Neutrophil (primary cell): ENCODE results near the gene OSBPL6.

ENCODE experiments used
- H3K27ac ChIP-seq: fragments of 200-600 bp; sonication (generic); 2 replicates; pipeline ENCODE4 v1.5.1; 2016; ENCODE audit warnings: mild to moderate bottlenecking, moderate library complexity
- H3K27me3 ChIP-seq: fragments of 200-600 bp; sonication (generic); 2 replicates; pipeline ENCODE4 v1.6.0; 2016; ENCODE audit warnings: mild to moderate bottlenecking
- H3K36me3 ChIP-seq: fragments of 200-600 bp; sonication (generic); 2 replicates; pipeline ENCODE4 v1.5.1; 2017
- H3K4me1 ChIP-seq, 2 experiments: fragments of 200-600 bp in 1 of 2; sonication (generic) in 1 of 2; 1 replicate in 1 of 2; 2 replicates in 1 of 2; pipeline versions ENCODE4 v1.5.1 to v1.6.1; 2013 to 2016; ENCODE audit warnings: low read depth in 1 of 2, low read length in 1 of 2, mild to moderate bottlenecking in 1 of 2, moderate library complexity in 1 of 2; ENCODE audit not compliant: control insufficient read depth in 1 of 2, insufficient read depth in 1 of 2
- H3K4me3 ChIP-seq, 2 experiments: fragments of 200-600 bp in 1 of 2; sonication (generic) in 1 of 2; 1 replicate in 1 of 2; 2 replicates in 1 of 2; pipeline ENCODE4 v1.5.1; 2013 to 2016; ENCODE audit warnings: low read depth in 1 of 2, low read length in 1 of 2, mild to moderate bottlenecking in 1 of 2, moderate library complexity in 1 of 2
- H3K9me3 ChIP-seq: fragments of 200-600 bp; sonication (generic); 2 replicates; pipeline ENCODE4 v1.5.1; 2016
- CTCF ChIP-seq: fragments of 200-600 bp; sonication (generic); IDR thresholded peaks from 2 replicates; pipeline ENCODE4 v1.5.1; 2016; ENCODE audit warnings: antibody characterized with exemption

OSBPL6 gene

GRCh38 chr2:178199334-178199733 is 5.0 kb downstream of the OSBPL6 start:
- H3K27me3 ChIP-seq = peaks cover 54% of the 10 kb centered on the region
- no peak overlapping the region for H3K4me3 ChIP-seq
- no peaks in the 10 kb centered on the region for H3K36me3 ChIP-seq
- no peaks in the 10 kb centered on the region for H3K9me3 ChIP-seq
- peaks cover 10 to 12% of the 10 kb centered on the region in 2 experiments for H3K4me1 ChIP-seq
- no peak for TF ChIP-seq CTCF
- no peak overlapping the region for H3K27ac ChIP-seq

GRCh38 chr2:178200331-178200730 is 6.0 kb downstream of the OSBPL6 start:
- Histone ChIP-seq H3K4me3 (no peak overlapping the region), H3K27ac (no peak overlapping the region), H3K27me3 (peaks cover 47% of the 10 kb centered on the region), H3K36me3 (no peaks in the 10 kb centered on the region), H3K9me3 (no peaks in the 10 kb centered on the region), H3K4me1 (peaks cover 1 to 2% of the 10 kb centered on the region in 2 experiments)
- TF ChIP-seq CTCF = no peak

GRCh38 chr2:178202927-178203326 is 8.6 kb downstream of the OSBPL6 start:
- H3K36me3 ChIP-seq = no peaks in the 10 kb centered on the region
- no peak overlapping the region for H3K27ac ChIP-seq
- no peaks in the 10 kb centered on the region for H3K9me3 ChIP-seq
- H3K27me3 ChIP-seq = peaks cover 26% of the 10 kb centered on the region
- TF ChIP-seq CTCF = no peak
- H3K4me1 ChIP-seq = no peaks in the 10 kb centered on the region
- no peak overlapping the region for H3K4me3 ChIP-seq

- Histone ChIP-seq H3K27me3 (peaks cover 12% of the 10 kb centered on the region), H3K9me3 (no peaks in the 10 kb centered on the region), H3K36me3 (no peaks in the 10 kb centered on the region), H3K27ac (no peak overlapping the region), H3K4me3 (no peak overlapping the region), H3K4me1 (no peaks in the 10 kb centered on the region)
- no peak for TF ChIP-seq CTCF
These were observed 10.7 kb downstream of the OSBPL6 start for GRCh38 chr2:178204977-178205376.

- no peak for TF ChIP-seq CTCF
- Histone ChIP-seq H3K27ac (no peak overlapping the region), H3K4me3 (no peak overlapping the region), H3K9me3 (no peaks in the 10 kb centered on the region), H3K27me3 (peaks cover 12% of the 10 kb centered on the region), H3K4me1 (no peaks in the 10 kb centered on the region), H3K36me3 (no peaks in the 10 kb centered on the region)
These were observed 11.7 kb downstream of the OSBPL6 start for GRCh38 chr2:178205853-178206521.
